ENCODE results near the gene COL12A1. TPM values are rescaled to one million over a fixed set of nuclear protein-coding genes. Genes with fewer than 3 reads are reported as not detected.

The COL12A1 gene
- polyA plus RNA-seq, 10 donors, result 350 to 879 (median 495) TPM

DNA sequence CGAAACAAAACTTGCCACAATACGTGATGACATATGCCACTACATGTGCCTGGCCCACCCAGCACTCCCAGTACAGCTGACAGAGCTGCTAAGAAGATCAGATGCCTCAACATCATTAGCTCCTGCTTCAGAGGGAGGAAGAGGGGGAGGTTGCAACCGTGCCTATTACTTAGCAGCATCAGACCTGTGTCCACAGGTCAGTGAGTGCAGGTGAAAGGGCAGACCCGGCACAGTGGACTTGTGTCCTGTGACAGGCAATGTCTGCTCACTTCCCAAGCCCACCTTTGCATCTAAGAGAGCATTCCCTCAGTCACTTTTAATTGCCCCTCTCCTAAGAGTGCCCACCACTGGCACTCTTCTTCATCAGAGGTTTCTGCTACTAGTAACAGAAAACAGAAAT lies 9.4 kb upstream of the COL12A1 start:
- DNase-seq, result no peak

DNA sequence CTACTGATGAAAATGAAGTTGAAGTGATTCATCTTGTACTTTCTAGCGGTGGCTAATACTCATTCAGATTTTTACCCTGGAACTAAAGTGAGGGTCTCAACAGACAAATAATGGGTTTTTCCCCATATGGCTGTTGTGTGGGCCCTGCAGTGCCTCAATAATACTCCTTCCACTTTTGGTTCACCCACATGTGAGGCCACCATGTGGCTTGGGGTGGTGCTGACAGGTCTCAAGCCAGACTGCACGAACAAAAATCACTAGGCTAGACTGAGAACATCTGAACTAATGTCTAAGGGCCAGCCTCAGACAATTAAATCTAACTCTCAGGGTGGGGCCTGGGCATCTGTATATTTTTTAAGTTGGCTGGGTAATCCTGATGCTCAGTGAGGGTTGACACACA lies 7.9 kb upstream of the COL12A1 start:
- no peak for DNase-seq

DNA sequence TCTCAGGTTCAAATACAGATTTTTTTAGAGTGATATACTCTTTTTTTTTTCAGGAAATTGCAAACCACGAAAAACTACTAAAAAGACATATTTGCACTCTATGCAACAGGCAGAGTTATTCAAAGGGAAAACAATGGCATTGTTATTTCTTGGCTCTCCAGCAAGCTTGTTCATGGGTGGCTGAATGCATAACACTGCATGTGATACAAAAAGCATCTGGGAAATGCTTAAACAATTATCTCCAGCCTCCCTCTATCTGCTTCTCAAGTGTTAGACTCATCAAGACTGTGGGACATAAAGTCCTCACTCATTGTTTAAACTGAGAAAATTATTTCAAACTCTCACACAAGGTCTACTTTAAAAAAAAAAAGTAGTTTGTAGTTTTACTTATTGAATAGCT lies 7.3 kb upstream of the COL12A1 start:
- DNase-seq, result peak in 1 of 3 donors; percentile 14

DNA sequence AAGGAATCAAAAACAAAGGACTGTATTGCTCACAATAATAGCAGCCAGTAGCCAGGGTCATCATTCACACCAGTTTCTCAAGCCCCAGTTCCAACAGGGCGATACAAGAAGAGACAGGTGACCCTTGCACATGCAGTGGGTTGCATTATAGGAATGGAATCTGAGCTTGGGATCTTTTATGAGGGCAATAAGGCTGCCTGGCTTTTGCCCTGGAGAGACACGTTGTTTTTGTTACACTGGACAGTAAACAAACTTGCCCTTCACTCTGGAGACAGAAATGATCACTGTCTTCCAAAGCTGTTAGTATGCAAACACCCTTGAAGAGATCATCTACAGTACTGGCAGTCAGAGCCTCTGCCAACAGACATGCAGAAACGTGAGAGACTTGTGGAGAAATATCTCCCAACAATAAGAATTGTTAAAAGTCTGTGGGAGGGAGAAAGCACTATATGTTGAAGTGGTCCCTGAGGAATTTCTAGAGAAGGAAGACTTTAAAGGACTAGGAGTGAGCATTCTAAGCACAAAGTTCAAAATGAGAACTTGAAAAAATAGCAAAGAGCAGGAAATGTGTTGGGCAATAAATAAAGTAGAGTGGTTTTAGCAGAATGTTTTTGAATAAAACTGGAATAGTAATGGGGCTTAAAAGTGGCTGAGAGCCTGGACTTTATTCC lies 6.2 kb upstream of the COL12A1 start:
- DNase-seq, result no peak

DNA sequence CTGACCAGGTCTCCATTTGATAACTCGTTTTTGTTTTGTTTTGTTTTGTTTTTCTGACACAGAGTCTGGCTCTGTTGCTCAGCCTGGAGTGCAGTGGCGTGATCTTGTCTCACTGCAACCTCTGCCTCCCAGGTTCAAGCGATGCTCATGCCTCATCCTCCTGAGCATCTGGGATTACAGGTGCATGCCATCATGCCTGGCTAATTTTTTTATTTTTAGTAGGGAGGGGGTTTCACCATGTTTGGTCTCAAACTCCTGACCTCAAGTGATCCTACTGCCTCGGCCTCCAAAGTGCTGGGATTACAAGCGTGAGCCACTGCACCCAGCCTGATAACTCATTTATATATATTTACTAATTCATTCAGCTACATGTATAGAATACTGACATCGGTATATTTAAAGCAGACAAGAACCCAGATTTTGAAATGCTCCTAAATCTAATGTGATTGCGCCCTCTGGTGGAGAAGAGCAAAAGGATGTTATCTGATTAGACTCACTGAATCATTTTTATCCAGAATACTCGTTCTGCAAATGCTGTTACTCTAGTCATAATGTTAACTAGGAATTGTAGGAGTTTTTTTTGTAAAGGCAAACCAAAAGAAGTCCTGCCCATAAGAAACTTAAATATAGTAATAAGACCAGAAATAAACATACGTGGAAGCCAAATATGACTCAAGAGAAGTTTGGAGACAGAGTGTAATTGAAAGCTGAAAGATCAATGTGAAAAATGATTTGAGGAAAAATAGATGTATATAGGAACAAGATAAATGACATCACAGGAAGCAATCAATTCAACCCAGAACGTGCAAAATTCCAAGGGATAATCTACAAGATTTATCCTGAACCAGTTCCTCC lies 5.3 kb upstream of the COL12A1 start:
- DNase-seq, result peak; percentile 75 to 84 (median 83)

DNA sequence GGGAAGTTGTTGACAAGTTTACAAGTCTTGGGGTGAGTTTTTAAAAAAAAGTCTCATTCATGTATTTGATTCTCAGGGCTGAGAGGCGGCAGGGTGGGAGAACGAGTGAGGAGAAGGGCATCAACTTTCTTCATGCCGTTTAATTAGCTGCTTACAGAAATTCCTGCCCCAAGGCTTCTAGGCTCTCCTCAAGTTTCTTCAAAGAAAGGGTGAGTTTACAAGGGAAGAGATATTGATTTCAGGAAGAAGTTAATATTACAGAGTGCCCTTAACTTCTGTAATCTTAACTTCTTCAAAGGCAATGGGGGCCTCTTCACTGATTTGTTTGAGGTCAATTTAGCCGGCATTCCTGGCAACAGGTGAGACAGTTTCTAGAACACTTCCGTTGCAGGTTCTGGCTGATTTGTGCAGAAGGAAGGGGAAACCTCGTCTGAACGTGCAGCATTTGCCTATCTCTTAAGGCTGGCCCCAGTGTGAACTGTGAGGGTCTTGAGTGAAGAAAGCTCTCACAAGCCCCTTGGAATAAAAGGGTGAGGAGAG lies 3.4 kb upstream of the COL12A1 start:
- DNase-seq, result no peak

DNA sequence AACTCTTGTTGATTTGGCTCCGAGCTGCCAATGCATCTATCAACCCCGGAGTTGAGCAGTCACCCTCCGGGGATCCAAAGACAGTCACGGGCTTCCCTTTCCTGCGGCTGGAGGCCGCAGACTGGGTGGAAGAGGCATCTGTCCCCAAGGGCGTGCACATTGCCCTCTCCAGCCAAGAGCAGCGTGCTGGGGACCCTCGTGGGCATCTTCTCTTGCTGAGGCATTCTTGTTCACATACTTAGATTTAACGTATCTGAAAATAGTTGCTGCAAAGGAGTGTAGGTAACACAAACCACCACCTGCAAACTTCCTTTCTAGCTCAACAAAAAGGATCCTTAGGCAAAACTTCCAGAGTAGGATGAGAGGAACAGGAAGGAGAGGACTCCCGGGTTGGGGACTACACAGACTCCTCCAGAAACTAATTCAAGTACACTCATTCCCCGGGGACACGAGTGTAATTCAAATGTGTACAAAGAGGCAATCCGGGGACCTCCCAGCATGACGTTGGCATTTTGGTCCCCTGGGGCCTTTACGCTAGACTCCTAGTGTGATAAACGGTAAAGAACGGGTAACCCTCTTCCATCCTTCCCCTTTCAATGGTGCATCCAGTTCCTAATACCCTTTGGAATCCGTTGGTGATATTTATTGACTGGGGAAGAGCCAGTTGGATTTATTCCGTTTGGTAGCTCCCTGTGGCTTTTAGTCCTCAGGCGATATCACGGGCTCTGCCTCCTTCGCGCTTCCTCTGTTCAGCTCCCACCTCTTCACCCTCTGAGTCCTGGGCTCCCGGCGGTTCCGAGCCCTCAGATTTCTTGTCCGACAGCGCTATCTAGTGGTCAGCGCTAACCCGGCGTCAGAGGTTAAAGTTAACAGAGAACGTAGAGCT lies 2.7 kb upstream of the COL12A1 start:
- DNase-seq, result peak; percentile 88 to 95 (median 92)

DNA sequence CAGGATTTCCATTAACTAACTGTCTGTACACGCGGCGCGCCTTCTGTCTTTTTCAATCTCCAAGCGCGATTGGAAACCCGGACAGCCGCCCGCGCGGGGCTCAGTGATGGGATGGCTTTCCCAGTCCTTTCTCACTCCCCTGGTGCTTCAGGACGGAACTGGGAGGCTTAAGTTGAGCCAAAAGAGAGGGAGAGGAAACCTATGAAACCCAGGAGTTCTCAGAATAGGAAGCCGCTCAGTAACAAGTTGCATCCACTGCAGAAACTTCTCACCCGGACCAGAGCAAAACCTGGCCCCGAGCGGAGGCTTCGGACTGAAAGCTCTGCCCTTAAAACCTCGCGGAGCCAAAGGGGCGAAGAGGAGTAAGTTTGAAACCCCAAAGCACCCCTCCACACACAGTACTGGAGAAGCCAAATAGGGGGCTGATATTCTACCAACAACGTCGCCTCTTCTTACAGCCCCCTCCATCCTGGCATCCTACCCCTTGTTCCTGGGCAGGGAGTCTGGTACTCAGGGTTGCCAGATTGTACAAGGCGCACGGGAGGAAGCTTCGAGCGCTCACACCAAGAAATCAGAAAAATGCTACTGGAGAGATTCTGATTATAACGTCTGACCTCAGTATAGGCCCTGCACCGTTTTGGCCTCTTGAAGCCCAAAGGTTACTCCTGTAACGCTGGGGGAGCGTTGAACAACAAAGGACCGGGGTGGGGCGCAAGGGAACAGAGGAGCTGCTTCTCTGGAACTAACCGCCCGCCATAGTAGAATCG lies 906 bp upstream of the COL12A1 start:
- peak in 2 of 3 donors; percentile 80 to 92 for DNase-seq

DNA sequence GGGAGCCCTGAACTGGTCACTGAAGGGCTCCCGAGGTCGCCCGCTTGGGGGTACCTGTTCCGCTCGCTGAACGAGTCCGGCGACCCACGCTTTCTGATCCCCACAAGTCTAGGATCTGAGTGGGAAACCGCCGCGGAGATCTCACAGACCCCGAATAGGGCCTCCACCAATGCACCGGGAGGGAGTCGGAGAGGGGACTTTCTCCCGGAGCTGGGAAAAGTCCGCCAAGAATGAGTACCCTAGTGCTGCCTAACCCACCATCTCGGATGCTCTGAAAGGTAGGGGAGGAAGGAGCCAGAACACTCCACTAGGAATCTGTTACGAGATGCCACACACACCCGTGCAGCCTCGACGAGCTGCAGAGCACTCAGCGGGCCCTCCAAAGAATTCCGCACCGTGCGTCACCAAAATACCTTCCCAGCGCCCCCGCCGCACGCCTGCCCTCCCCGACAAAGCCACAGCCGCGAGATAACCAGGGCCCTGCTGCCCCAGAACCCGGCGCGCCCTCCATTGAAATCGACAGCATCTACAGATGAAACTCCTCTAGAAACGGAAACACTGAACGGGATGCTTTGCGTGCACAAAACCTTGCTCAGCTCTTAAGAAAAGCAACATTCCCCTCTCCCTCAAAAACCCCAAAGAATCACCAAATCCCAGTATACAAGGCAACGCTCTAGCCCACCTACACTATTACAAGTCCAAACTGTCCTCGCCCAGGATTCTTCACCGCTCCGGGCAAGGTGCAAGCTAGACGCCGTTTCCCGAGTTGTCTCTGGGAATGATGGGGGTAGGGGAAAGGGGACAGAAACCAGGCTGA lies 686 bp downstream of the COL12A1 start:
- DNase-seq, result peak; percentile 59 to 82 (median 65)

DNA sequence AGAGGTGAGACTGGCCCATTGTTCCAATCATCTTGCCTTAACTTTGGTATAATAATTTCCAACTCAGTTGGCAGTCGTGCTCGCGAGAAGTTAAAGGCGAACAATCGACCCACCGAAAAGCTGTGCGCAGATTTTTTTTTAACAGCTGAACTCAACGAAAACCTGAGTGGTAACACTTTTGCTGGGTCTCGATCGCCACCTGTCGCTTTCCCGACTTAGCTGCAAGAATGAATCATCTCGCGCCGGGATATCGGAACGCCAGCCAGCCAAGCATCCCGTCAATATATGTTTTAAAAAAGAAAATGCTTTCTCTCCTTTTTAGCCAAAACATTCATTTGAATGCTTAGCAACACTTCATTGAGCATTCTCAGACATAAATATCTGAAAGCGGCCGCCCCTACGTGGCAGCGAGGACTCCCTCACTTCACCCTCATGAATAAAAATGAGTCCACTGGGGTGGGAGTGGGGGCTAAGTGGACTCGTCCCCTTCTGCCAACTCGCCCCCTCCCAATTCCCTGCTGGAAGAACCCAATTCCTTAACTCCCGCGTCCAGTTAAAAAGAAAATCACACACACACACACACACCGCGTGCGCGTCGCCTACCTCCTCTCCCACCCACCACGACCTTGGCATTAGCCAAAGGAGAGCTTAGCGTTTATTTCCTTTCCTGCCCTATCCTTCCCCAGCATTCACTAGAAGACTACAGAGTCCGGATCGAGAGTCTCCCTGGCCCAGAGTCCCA lies 1.5 kb downstream of the COL12A1 start:
- DNase-seq, result peak; percentile 92 to 95 (median 93)

DNA sequence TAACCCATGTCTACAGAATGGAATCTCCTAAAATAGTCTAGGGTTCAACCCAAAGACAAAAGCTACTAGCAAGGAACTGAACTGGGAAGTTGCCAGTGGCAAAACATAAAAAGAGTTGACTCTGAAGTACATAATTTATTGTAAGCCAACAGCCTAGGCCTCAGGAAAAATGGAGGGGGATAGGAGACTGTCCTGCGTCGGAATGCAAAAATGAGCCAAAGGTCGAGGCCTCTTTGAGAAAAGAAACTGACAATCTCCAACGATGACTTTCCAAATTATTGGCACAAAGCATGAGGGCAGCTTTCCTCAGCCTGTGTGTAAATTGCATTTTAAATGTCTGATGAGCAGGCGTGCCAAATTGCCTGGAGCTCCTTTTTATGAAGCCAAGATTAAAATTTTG lies 2.1 kb downstream of the COL12A1 start:
- DNase-seq, result peak in 1 of 3 donors; percentile 68

DNA sequence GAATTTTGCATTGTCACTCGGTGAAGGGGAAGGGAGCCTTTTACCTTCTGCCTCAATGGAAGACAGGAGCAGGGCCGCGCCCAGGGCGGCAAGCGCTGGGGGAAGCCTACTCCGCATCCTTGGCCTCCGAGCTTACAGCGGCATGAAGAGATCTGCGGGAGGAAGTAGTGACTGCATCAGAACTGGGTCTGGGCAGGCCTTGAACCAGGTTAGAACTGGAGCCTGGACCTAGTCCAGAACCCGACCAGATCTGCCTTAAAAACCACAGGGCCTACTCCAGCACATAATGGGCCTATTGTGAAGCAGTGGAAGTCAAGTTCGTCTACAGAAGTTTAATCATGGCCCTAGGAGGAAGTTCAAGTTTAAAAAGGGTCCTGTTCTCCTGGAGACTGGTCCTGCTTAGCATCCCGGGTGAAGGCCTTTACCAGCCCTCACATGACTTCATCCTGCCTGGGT lies 3.1 kb downstream of the COL12A1 start:
- DNase-seq, result peak in 1 of 3 donors; percentile 58

DNA sequence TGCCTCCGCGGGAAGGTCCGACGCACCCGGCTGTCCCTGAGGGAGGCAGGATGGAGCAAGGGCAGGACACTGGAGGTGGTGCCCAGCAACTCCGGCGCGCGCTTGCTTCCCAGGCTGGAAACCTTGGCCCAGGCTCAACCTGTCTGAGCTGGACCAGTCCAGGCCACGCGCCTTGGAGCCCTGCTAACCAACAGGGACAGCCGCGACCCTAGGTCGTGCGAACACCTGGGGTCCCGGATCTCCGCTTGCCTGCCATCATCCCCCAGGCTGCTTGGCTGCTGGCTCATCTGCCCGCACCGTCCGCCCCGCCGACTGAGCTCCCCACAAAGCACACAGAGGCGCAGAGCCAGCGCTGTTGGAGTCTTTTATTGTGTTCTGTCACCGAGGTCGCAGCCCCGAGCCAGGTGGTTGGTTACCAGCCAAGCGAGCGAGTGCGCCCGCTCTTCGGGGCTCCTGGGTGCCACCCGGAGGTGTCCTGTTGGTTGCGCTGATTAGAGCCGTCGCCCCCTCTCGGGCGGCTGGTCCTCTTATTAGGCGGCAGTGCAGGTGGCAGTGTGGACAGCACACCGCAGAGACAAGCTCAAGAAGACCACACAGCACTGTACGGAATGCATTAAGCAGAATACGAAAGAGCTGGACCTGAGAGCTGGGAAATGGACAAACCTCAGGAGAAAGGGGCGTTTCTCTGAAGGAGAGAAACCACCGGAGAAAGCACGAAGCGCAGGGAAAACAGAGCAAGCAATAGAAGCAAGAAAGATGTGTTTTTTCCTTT lies 3.8 kb downstream of the COL12A1 start:
- DNase-seq, result peak in 2 of 3 donors; percentile 59 to 85

DNA sequence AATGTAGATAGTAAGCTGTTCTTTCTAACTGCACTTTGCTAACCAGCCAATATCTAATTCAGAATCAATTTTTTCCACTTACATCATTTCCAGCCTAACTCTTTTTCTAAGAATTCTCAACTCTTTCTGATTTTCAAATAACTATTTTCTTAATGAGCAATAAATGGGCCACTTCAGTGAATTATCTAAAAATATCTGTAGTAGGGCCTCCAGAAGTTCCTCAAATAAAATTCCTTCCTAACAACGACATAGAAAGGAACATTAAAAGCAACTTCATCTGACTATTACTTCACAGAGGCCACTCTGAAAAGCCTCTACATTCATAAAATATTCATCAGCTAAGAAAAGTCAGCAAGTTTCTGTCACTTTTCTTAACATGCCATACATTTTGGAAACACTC lies 4.8 kb downstream of the COL12A1 start:
- DNase-seq, result peak in 2 of 3 donors; percentile 44 to 71

DNA sequence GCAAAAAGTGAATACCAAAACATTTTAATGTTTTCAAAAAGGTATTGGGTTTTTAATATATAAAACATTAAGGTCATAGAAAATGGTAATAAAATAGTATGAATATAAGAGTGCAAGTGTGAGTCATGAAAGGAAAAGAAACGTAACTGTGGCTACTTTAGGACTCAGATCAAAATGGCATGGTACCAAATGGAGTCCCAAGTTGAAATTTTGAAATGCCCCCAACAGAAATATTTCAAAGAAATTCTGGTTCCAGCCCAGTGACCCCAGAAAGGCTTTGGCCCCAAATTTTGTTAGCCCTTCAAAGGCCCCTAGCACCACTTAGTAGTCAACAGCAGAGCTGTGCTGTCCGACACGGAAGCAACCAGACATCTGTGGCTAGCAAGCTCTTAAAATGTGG lies 6.0 kb downstream of the COL12A1 start:
- peak in 1 of 3 donors; percentile 59 for DNase-seq

DNA sequence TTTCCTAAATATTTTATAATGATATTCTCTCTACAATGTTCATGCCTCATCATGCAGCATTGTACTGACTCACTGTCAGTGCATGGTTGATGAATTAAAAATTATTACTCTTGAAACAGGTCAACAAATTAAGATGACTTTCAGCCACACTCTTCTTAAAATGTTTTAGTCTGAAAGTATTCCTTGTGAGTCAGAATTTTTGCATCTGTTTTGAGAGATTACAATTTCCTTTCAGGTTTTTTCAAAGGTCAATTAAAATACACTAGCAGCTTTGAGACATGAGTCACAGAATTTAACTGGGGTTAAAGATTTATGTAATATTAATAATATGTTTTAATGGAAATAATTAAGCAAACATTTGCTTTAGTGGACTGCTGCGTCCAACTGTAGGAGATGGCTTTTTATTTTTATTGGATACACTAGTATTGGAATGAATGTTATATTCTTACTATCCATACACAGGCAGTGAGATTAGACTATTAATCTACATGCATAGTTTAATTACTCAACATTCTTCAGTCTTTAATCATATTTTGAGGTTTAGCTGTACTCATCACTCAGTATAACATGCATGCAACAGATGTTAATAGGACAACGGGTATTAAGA lies 9.7 kb downstream of the COL12A1 start:
- peak in 1 of 3 donors; percentile 76 for DNase-seq

DNA sequence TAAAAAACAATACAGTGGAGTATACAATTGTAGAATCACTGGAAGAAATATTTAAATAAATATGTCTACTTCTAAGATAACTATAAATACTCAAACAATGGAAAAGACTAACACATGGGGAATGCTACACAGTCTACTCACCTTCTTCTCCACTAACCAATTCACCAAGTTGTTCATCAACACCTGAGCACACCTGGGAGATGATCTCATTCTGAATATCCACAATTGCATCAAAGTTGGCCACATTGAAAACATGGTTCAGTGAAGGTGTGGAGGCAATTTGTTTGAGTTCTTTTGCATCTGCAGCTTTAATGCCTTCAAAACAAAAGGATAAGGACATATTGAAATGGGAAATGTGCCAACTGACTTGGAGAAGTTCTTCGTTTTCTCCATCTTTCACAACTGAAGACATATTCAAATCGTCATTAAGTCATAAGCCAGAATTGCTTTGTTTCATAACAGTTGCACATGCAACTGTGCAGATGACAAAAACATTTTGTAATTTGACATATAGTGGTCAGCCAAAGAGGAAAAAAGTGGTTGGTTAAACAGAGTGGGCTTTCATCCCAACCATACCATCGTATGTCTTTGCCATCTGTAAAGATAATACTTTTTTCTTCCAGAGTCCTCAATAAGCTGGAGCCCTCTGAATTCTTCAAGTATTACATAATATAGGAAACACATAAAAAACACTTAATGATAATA lies 17.5 kb downstream of the COL12A1 start:
- DNase-seq, result no peak

Measured in muscle of back (tissue), 11 donors.